NB4 (cell line): Measurements from ENCODE around the gene HGFAC.

Experiments used
- POLR2A ChIP-seq: IDR thresholded peaks from 2 replicates; pipeline ENCODE4 v1.6.1; 2011; ENCODE audit warnings: mild to moderate bottlenecking; ENCODE audit not compliant: insufficient read length; ENCODE audit errors: extremely low read depth
- TF ChIP-seq, protein P1 (sequence below): IDR thresholded peaks from one replicate; pipeline ENCODE4 v1.5.1; 2012; ENCODE audit warnings: low read depth, low read length

DNA sequence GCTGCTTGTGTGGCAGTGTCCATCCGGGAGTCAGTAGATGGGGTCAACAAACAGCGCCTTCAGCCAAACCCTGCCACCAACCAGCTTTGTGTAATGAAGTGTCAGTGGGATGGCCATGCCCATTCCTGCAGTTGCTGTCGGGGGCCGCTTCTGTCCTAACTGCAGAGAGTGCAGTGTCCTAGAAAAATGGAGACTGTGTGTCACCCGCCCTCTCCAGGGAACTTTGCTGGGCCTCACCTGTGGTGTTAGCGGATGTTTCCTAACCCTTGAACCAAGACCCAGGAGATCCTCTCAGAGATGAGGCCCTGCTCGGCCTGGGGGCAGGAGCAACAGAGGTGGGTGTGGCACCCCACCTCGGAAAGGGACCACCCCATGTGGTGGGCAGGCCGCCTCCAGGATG lies 35.3 kb upstream of the HGFAC start:
- TF ChIP-seq POLR2A: no peak
- TF ChIP-seq, protein P1, sequence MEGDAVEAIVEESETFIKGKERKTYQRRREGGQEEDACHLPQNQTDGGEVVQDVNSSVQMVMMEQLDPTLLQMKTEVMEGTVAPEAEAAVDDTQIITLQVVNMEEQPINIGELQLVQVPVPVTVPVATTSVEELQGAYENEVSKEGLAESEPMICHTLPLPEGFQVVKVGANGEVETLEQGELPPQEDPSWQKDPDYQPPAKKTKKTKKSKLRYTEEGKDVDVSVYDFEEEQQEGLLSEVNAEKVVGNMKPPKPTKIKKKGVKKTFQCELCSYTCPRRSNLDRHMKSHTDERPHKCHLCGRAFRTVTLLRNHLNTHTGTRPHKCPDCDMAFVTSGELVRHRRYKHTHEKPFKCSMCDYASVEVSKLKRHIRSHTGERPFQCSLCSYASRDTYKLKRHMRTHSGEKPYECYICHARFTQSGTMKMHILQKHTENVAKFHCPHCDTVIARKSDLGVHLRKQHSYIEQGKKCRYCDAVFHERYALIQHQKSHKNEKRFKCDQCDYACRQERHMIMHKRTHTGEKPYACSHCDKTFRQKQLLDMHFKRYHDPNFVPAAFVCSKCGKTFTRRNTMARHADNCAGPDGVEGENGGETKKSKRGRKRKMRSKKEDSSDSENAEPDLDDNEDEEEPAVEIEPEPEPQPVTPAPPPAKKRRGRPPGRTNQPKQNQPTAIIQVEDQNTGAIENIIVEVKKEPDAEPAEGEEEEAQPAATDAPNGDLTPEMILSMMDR: no peak
